Lower leg skin (tissue), 3 donors: ENCODE data around the gene EEF1AKMT4.

Source experiments
- POLR2A ChIP-seq, 2 donors: fragments of 450-650 bp; IDR thresholded peaks; one replicate each; pipeline ENCODE4 v1.6.1; 2016 to 2017; ENCODE audit warnings: antibody characterized with exemption in 2 of 2, mild to moderate bottlenecking in 1 of 2, moderate library complexity in 1 of 2
- TF ChIP-seq, protein P1 (sequence below), 3 donors: fragments of 450-650 bp; IDR thresholded peaks; one replicate each; pipeline ENCODE4 v1.5.1; 2016; ENCODE audit warnings: antibody characterized with exemption in 3 of 3, mild to moderate bottlenecking in 3 of 3, moderate library complexity in 2 of 3

DNA sequence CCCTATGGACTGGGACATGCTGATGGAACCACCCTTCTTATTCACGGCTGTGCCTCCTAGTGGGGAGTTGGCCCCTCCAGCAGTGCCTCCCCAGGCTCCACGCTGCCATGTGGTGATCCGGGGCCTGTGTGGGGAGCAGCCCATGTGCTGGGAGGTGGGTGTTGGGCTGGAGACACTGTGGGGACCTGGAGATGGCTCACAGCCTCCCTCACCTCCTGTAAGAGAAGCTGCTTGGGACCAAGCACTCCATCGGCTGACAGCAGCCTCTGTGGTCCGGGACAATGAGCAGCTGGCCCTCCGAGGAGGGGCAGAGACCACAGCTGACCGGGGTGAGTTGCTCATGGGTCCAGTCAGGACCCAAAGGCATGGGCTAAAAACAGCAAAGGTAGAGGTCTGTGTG, 9.8 kb upstream of the EEF1AKMT4 start:
- TF ChIP-seq, protein P1, sequence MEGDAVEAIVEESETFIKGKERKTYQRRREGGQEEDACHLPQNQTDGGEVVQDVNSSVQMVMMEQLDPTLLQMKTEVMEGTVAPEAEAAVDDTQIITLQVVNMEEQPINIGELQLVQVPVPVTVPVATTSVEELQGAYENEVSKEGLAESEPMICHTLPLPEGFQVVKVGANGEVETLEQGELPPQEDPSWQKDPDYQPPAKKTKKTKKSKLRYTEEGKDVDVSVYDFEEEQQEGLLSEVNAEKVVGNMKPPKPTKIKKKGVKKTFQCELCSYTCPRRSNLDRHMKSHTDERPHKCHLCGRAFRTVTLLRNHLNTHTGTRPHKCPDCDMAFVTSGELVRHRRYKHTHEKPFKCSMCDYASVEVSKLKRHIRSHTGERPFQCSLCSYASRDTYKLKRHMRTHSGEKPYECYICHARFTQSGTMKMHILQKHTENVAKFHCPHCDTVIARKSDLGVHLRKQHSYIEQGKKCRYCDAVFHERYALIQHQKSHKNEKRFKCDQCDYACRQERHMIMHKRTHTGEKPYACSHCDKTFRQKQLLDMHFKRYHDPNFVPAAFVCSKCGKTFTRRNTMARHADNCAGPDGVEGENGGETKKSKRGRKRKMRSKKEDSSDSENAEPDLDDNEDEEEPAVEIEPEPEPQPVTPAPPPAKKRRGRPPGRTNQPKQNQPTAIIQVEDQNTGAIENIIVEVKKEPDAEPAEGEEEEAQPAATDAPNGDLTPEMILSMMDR (IDR thresholded peaks at IDR 0.05), result no peak
- no peak for TF ChIP-seq POLR2A (IDR thresholded peaks at IDR 0.05)
